Progenitor cell of endocrine pancreas (in vitro differentiated cells): ENCODE data around the gene STK35. TPM values are rescaled to one million over a fixed set of nuclear protein-coding genes. Genes with fewer than 3 reads are reported as not detected.
"Not testable (repeated sequence)": the region's sequence is repeated elsewhere in the genome, so short reads cannot be mapped to it uniquely, and the experiment has no call there.

Source experiments
- DNase-seq: peaks from one replicate; pipeline ENCODE4 v3.0.0; 2021; ENCODE audit warnings: low spot score; ENCODE audit not compliant: unreplicated experiment
- H3K27ac Mint-ChIP-seq: 2 replicates; pipeline ENCODE4 v1.8.0; 2021; ENCODE audit warnings: mild to moderate bottlenecking, moderate library complexity, mixed read lengths
- H3K27me3 Mint-ChIP-seq: 2 replicates; pipeline ENCODE4 v1.8.0; 2021; ENCODE audit warnings: mixed read lengths
- H3K36me3 Mint-ChIP-seq: 2 replicates; pipeline ENCODE4 v1.8.0; 2022; ENCODE audit warnings: mixed read lengths; ENCODE audit not compliant: insufficient read depth
- H3K4me1 Mint-ChIP-seq: 2 replicates; pipeline ENCODE4 v1.8.0; 2021; ENCODE audit warnings: low read depth, mixed read lengths
- H3K4me3 Mint-ChIP-seq: 2 replicates; pipeline ENCODE4 v1.8.0; 2021; ENCODE audit warnings: low read depth, mild to moderate bottlenecking, moderate library complexity, mixed read lengths
- H3K9me3 Mint-ChIP-seq: 2 replicates; pipeline ENCODE4 v1.8.0; 2021; ENCODE audit warnings: low read depth, mixed read lengths
- total RNA-seq: library from RNA; stranded (reverse); gene quantifications from 2 replicates; pipeline ENCODE4 v1.2.1, GENCODE V29; 2021
- TF ChIP-seq, protein P1 (sequence below): fragments of 200-600 bp; sonication (generic); IDR thresholded peaks from one replicate; pipeline ENCODE4 v1.5.0; 2021; ENCODE audit warnings: antibody characterized with exemption, mild to moderate bottlenecking; ENCODE audit not compliant: unreplicated experiment

The STK35 gene
- total RNA-seq, 1 donor from 2014 or later = 41.9 TPM

DNA sequence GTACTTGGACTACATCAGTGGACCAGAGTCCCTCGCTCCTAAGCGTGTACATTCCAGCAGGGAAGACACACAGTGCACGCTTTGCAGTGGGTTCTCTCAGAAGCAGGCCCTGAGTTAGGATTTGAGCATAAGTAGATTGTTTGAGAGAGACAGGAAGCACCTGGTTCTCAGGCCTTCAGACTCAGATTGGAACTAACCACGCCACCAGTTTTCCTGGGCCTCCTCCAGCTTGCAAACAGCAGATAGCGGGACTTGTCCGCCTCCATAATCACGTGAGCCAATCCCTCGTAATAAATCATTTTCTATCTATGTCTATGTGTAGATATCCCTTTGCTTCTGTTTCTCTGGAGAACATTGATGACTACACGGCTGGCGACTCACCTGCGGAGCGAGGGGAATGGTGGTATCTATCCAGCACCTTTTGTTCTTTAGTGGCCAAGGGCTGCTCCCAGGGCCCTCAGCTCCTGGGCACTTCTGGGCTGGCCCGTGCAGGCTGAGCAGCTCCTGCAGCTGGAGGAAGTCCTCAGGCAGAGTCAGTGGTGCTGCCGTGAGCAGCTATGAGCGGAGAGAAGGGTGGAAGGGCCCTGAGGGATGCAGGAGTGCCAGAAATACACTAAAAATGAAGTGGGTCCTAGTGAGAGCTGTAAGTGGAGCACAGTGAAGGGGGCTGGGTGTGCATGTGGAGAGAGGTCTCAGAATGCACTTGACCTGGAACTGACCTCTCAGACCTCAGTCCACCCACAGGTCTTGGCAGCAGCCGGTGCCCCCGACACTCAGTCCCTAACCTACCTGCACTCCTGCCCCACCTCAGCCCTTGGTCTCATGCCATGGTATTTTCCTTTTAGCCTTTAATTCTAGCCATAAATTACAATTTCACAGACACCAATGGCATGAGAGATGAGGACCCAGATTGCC, 76.9 kb downstream of the STK35 start:
- no peak overlapping the region for H3K4me3 Mint-ChIP-seq
- H3K27me3 Mint-ChIP-seq = peaks cover 6% of the 10 kb centered on the region
- no peak overlapping the region for H3K27ac Mint-ChIP-seq
- TF ChIP-seq, protein P1, sequence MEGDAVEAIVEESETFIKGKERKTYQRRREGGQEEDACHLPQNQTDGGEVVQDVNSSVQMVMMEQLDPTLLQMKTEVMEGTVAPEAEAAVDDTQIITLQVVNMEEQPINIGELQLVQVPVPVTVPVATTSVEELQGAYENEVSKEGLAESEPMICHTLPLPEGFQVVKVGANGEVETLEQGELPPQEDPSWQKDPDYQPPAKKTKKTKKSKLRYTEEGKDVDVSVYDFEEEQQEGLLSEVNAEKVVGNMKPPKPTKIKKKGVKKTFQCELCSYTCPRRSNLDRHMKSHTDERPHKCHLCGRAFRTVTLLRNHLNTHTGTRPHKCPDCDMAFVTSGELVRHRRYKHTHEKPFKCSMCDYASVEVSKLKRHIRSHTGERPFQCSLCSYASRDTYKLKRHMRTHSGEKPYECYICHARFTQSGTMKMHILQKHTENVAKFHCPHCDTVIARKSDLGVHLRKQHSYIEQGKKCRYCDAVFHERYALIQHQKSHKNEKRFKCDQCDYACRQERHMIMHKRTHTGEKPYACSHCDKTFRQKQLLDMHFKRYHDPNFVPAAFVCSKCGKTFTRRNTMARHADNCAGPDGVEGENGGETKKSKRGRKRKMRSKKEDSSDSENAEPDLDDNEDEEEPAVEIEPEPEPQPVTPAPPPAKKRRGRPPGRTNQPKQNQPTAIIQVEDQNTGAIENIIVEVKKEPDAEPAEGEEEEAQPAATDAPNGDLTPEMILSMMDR = no peak
- no peaks in the 10 kb centered on the region for H3K9me3 Mint-ChIP-seq
- H3K36me3 Mint-ChIP-seq = no peaks in the 10 kb centered on the region
- no peak for DNase-seq
- peaks cover 2% of the 10 kb centered on the region for H3K4me1 Mint-ChIP-seq

DNA sequence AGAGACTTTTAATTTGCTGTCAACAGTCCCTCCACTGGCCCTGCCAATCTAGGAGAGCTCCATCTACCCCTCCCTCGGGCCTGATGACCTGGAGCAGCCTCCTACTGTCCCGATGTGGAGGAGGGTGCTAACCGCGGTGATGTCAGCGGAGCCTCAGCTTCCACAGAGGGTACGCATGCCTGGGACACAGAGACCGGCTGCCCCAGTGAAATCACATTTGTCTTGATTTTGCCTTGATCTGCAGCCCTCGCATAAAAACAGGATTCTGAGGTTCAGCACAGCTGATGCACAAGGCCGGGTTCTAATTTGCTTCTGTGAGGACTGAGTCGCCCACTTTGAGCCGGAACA, 77.6 kb downstream of the STK35 start:
- H3K27ac Mint-ChIP-seq = no peak overlapping the region
- DNase-seq = no peak

DNA sequence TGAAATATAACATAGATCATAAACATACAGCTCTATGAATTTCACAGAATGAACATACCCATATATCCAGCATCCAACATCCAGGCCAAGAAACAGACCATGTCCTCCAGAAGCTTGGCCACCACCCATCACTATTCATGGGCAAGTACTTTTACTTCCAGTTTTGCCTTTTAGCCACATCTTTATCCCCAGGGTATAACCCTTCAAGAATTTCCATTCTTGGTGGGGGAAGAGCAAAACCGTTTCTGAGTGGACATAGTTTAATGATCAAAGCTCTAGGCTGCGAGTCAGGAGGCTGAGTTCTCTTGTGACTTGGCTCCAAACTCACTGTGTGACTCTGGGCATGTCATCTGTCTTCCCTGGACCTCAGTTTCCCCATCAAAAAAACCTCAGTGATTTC, 78.3 kb downstream of the STK35 start:
- TF ChIP-seq, protein P1 = no peak
- no peak for DNase-seq
- Mint-ChIP-seq H3K4me3 (no peak overlapping the region), H3K9me3 (no peaks in the 10 kb centered on the region), H3K27me3 (peaks cover 3% of the 10 kb centered on the region), H3K4me1 (peaks cover 2% of the 10 kb centered on the region), H3K27ac (no peak overlapping the region), H3K36me3 (no peaks in the 10 kb centered on the region)

More for the DNA sequence above, 77.6 kb downstream of the STK35 start:
- Mint-ChIP-seq H3K27me3 (peaks cover 6% of the 10 kb centered on the region), H3K4me1 (peaks cover 2% of the 10 kb centered on the region), H3K9me3 (no peaks in the 10 kb centered on the region), H3K36me3 (no peaks in the 10 kb centered on the region), H3K4me3 (no peak overlapping the region)
- TF ChIP-seq, protein P1 = no peak

DNA sequence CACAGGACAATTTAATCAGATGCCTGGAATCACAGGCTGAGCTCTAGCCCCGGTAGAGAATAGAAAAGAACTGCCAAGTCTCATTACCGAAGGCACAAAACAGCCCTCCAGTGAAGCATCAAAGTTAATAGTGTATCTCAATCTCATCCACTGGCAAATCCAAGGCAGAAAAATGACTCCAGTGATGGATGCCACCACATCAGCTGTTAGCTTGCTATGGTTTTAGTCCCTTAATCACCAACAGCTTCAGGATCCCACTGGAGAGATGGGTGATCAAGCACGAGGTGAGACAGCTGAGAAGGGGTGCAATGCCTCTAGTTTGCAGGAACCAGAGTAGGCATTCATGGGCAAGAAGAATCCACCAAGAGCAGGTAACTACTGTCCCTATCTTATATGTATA, 81.8 kb downstream of the STK35 start:
- no peak overlapping the region for H3K4me3 Mint-ChIP-seq
- H3K9me3 Mint-ChIP-seq = peaks cover 5% of the 10 kb centered on the region
- H3K4me1 Mint-ChIP-seq = peaks cover 2% of the 10 kb centered on the region
- TF ChIP-seq, protein P1 = no peak
- H3K27me3 Mint-ChIP-seq = peaks cover 6% of the 10 kb centered on the region
- no peak overlapping the region for H3K27ac Mint-ChIP-seq
- peaks cover 3% of the 10 kb centered on the region for H3K36me3 Mint-ChIP-seq
- DNase-seq = no peak

DNA sequence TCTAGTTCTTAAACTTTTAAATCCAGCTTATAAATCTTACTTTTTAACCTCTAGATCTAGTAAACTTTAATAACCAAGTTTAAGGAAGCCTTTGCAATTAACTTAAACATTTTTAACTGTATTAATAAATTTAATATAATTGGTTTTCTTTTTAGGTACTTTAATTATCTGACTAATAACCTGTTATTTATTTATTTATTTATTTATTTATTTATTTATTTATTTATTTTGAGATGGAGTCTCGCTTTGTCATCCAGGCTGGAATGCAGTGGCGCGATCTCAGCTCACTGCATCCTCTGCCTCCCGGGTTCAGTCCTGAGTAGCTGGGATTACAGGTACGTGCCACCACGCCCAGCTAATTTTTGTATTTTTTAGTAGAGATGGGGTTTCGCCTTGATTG, 83.3 kb downstream of the STK35 start:
- H3K27ac Mint-ChIP-seq, H3K36me3 Mint-ChIP-seq, DNase-seq, H3K4me3 Mint-ChIP-seq, H3K4me1 Mint-ChIP-seq, H3K9me3 Mint-ChIP-seq: not testable (repeated sequence)
- peaks cover 11% of the 10 kb centered on the region for H3K27me3 Mint-ChIP-seq

DNA sequence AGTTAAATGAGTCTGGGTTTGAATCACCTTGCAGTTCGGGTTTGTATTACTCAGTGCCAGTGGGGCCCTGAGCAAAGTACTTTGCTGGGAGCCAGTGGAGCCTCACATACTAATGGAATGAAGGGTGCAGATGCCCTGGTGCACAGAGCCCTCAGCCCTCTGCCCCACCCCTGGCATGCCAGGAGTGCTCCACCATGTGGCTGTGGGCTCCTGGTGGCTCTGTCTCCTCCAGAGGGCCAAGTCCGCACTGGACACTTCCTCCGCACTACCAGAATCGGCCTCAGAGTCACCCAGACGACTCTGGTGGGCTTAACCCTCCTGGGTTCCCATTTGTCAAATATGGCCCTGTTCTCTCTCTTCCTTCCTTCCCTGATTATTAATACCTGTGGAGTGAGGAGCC, 94.0 kb downstream of the STK35 start:
- TF ChIP-seq, protein P1 = no peak

More for the DNA sequence above, 94.0 kb downstream of the STK35 start:
- Mint-ChIP-seq H3K36me3 (no peaks in the 10 kb centered on the region), H3K4me1 (peaks cover 6% of the 10 kb centered on the region), H3K9me3 (no peaks in the 10 kb centered on the region), H3K27me3 (peaks cover 24% of the 10 kb centered on the region), H3K4me3 (no peak overlapping the region), H3K27ac (no peak overlapping the region)
- DNase-seq = no peak
